Measurements from ENCODE around the gene RALGAPA2. TPM values are rescaled to one million over a fixed set of nuclear protein-coding genes. Genes with fewer than 3 reads are reported as not detected.

Gene RALGAPA2
- polyA plus RNA-seq, 2 of the 4 experiments (the other 2 are of a cell fraction), result 4.0 to 4.7 TPM

DNA sequence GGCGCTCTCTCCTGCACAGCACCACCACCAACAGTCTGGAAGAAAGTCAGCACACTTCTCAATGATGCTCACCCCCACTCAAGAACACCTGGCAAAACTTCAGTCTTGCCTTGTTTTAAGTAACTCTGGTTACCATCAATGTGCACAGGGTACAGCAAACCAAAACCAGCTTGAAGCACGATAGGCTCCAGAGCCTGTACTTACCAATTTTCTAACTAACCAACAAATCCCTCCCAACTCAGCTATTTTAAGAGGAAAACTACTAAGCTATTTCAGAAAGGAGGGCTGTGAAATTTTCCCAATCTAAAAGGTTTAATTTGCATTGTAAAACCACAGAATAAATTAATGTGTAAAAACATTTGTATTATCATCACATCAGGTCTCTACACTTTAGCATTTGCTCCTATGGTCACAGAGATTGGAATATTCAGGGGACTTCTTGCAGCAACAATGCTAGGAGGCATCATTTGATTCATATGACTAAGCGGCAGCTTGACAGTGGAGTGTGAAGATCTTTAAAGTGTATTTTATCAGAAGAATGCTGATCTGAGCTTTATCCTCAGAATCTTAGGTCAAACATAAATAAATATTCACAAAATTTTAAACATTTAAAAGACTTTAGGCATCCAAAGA lies 82.8 kb downstream of the RALGAPA2 start (continued):
- TF ChIP-seq ZC3H11A (IDR thresholded peaks at IDR 0.05), result no peak
- TF ChIP-seq CHD2 (IDR thresholded peaks at IDR 0.05; ENCODE audit: low read length, partially characterized antibody), result no peak
- no peak for TF ChIP-seq FOSB (CRISPR knock-in tag; IDR thresholded peaks at IDR 0.05)
- TF ChIP-seq ZSCAN20 (CRISPR knock-in tag; IDR thresholded peaks at IDR 0.05), result no peak
- TF ChIP-seq, protein P1, sequence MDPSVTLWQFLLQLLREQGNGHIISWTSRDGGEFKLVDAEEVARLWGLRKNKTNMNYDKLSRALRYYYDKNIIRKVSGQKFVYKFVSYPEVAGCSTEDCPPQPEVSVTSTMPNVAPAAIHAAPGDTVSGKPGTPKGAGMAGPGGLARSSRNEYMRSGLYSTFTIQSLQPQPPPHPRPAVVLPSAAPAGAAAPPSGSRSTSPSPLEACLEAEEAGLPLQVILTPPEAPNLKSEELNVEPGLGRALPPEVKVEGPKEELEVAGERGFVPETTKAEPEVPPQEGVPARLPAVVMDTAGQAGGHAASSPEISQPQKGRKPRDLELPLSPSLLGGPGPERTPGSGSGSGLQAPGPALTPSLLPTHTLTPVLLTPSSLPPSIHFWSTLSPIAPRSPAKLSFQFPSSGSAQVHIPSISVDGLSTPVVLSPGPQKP (IDR thresholded peaks at IDR 0.05; ENCODE audit: low read depth, low read length), result no peak
- no peak for TF ChIP-seq HOXB13 (CRISPR knock-in tag; IDR thresholded peaks at IDR 0.05; ENCODE audit: low read depth)
- TF ChIP-seq MAZ (IDR thresholded peaks at IDR 0.05; ENCODE audit: borderline replicate concordance, low read depth, low read length), result no peak

DNA sequence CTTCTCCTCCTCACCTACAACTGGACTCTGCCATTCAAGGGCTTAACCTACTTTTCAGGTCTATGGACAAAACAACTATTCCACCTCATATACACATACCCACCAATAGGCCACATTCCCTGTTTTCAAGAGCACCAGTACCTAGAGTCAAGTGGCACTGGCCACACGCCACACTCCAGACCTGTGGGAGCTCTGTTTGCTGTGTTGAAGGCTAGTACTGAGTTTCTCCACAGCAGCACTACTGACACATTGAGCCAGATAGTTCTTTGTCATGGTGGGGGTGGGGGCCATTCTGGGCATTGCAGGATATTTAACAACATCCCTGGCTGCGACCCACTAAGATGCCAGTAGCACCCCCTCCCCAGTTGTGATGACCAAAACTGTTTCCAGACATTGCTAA lies 84.1 kb downstream of the RALGAPA2 start:
- H3K4me3 ChIP-seq, result no peak overlapping the region
- no peak for FAIRE-seq
- ChIA-PET POLR2A (no interaction called here), CTCF (no interaction called here)
- no peaks in the 10 kb centered on the region for H3K9me3 ChIP-seq
- DNase-seq (ENCODE audit: low read depth in 1 of 2, low spot score in 1 of 2), result no peak
- 78% methylated on average over 2 of the region's 2 CpGs for WGBS (ENCODE audit: missing lambda C conversion rate)
- no peak overlapping the region for H3K27ac ChIP-seq
- no peak for ATAC-seq
- H3K4me1 ChIP-seq, result no peaks in the 10 kb centered on the region
- no peak overlapping the region for H3K4me2 ChIP-seq
- TF ChIP-seq RCOR1 (IDR thresholded peaks at IDR 0.05; ENCODE audit: low read depth, low read length) (no peak), NPAS2 (CRISPR knock-in tag; IDR thresholded peaks at IDR 0.05; ENCODE audit: borderline replicate concordance) (no peak), MAZ (IDR thresholded peaks at IDR 0.05; ENCODE audit: borderline replicate concordance, low read depth, low read length) (no peak), FOSB (CRISPR knock-in tag; IDR thresholded peaks at IDR 0.05) (no peak), PHF8 (IDR thresholded peaks at IDR 0.05; ENCODE audit: borderline replicate concordance, low read depth) (no peak)
- TF ChIP-seq, protein P2, sequence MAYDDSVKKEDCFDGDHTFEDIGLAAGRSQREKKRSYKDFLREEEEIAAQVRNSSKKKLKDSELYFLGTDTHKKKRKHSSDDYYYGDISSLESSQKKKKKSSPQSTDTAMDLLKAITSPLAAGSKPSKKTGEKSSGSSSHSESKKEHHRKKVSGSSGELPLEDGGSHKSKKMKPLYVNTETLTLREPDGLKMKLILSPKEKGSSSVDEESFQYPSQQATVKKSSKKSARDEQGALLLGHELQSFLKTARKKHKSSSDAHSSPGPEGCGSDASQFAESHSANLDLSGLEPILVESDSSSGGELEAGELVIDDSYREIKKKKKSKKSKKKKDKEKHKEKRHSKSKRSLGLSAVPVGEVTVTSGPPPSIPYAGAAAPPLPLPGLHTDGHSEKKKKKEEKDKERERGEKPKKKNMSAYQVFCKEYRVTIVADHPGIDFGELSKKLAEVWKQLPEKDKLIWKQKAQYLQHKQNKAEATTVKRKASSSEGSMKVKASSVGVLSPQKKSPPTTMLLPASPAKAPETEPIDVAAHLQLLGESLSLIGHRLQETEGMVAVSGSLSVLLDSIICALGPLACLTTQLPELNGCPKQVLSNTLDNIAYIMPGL (CRISPR knock-in tag; IDR thresholded peaks at IDR 0.05; ENCODE audit: borderline replicate concordance), result no peak
- TF ChIP-seq, protein P3, sequence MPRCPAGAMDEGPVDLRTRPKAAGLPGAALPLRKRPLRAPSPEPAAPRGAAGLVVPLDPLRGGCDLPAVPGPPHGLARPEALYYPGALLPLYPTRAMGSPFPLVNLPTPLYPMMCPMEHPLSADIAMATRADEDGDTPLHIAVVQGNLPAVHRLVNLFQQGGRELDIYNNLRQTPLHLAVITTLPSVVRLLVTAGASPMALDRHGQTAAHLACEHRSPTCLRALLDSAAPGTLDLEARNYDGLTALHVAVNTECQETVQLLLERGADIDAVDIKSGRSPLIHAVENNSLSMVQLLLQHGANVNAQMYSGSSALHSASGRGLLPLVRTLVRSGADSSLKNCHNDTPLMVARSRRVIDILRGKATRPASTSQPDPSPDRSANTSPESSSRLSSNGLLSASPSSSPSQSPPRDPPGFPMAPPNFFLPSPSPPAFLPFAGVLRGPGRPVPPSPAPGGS (IDR thresholded peaks at IDR 0.05), result no peak
- TF ChIP-seq, protein P4, sequence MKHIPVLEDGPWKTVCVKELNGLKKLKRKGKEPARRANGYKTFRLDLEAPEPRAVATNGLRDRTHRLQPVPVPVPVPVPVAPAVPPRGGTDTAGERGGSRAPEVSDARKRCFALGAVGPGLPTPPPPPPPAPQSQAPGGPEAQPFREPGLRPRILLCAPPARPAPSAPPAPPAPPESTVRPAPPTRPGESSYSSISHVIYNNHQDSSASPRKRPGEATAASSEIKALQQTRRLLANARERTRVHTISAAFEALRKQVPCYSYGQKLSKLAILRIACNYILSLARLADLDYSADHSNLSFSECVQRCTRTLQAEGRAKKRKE (CRISPR knock-in tag; IDR thresholded peaks at IDR 0.05; ENCODE audit: low read depth), result no peak
- TF ChIP-seq, protein P5, sequence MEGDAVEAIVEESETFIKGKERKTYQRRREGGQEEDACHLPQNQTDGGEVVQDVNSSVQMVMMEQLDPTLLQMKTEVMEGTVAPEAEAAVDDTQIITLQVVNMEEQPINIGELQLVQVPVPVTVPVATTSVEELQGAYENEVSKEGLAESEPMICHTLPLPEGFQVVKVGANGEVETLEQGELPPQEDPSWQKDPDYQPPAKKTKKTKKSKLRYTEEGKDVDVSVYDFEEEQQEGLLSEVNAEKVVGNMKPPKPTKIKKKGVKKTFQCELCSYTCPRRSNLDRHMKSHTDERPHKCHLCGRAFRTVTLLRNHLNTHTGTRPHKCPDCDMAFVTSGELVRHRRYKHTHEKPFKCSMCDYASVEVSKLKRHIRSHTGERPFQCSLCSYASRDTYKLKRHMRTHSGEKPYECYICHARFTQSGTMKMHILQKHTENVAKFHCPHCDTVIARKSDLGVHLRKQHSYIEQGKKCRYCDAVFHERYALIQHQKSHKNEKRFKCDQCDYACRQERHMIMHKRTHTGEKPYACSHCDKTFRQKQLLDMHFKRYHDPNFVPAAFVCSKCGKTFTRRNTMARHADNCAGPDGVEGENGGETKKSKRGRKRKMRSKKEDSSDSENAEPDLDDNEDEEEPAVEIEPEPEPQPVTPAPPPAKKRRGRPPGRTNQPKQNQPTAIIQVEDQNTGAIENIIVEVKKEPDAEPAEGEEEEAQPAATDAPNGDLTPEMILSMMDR (IDR thresholded peaks at IDR 0.05), result no peak

DNA sequence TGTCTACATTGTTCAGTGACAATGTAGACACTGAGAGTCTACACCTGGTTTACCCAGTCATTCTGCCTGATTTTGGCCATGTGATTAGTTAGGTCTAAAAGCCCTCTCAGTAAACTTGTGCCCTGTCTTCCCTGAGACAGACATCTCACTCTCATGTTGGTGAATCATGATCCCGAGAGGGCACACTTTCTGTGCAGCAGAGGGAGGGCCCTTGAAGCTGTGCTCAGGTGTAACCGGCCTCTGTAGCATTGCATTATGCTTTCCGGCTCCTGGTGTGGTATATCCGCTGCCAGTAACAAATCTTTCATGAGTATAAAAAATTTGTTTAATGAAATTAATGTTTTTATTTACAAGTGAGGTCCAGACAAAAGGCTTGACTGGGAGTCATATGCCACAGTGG lies 85.0 kb downstream of the RALGAPA2 start:
- Histone ChIP-seq H3K9me3 (no peaks in the 10 kb centered on the region), H3K4me2 (no peak overlapping the region), H3K27ac (no peak overlapping the region), H3K4me3 (no peak overlapping the region), H3K4me1 (no peaks in the 10 kb centered on the region)
- ATAC-seq (no peak), DNase-seq (ENCODE audit: low read depth in 1 of 2, low spot score in 1 of 2) (no peak), FAIRE-seq (no peak)
- CTCF ChIA-PET, result no interaction called here
- 88% methylated on average over 4 of the region's 4 CpGs for WGBS (ENCODE audit: missing lambda C conversion rate)
- POLR2A ChIA-PET, result no interaction called here
- no peak for TF ChIP-seq HOXB5 (CRISPR knock-in tag; IDR thresholded peaks at IDR 0.05)
- TF ChIP-seq KDM1A (IDR thresholded peaks at IDR 0.05; ENCODE audit: low read depth), result no peak
- TF ChIP-seq RFX5 (IDR thresholded peaks at IDR 0.05), result no peak
- no peak for TF ChIP-seq CBX8 (IDR thresholded peaks at IDR 0.05)
- TF ChIP-seq, protein P6, sequence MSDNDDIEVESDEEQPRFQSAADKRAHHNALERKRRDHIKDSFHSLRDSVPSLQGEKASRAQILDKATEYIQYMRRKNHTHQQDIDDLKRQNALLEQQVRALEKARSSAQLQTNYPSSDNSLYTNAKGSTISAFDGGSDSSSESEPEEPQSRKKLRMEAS (IDR thresholded peaks at IDR 0.05), result no peak
- TF ChIP-seq JUN (IDR thresholded peaks at IDR 0.05), result no peak
- TF ChIP-seq, protein P1 (IDR thresholded peaks at IDR 0.05; ENCODE audit: low read depth, low read length), result no peak
- TF ChIP-seq FOSL2 (IDR thresholded peaks at IDR 0.05), result no peak
- no peak for TF ChIP-seq FOSL2 (CRISPR knock-in tag; IDR thresholded peaks at IDR 0.05)
- no peak for TF ChIP-seq FOSB (CRISPR knock-in tag; IDR thresholded peaks at IDR 0.05)
- no peak for TF ChIP-seq FOXS1 (CRISPR knock-in tag; IDR thresholded peaks at IDR 0.05)
- TF ChIP-seq RCOR1 (IDR thresholded peaks at IDR 0.05; ENCODE audit: low read depth, low read length), result no peak
- no peak for TF ChIP-seq RARB (CRISPR knock-in tag; IDR thresholded peaks at IDR 0.05)
- no peak for TF ChIP-seq ESRRA (IDR thresholded peaks at IDR 0.05; ENCODE audit: borderline replicate concordance, low read length)
- no peak for TF ChIP-seq ZSCAN20 (CRISPR knock-in tag; IDR thresholded peaks at IDR 0.05)
- TF ChIP-seq CHD4 (IDR thresholded peaks at IDR 0.05; ENCODE audit: borderline replicate concordance), result no peak
